ENCODE data around the gene PCOLCE2.
A peak's percentile ranks its signal among the peaks of the same experiment; 100 is the strongest.

The PCOLCE2 gene

DNA sequence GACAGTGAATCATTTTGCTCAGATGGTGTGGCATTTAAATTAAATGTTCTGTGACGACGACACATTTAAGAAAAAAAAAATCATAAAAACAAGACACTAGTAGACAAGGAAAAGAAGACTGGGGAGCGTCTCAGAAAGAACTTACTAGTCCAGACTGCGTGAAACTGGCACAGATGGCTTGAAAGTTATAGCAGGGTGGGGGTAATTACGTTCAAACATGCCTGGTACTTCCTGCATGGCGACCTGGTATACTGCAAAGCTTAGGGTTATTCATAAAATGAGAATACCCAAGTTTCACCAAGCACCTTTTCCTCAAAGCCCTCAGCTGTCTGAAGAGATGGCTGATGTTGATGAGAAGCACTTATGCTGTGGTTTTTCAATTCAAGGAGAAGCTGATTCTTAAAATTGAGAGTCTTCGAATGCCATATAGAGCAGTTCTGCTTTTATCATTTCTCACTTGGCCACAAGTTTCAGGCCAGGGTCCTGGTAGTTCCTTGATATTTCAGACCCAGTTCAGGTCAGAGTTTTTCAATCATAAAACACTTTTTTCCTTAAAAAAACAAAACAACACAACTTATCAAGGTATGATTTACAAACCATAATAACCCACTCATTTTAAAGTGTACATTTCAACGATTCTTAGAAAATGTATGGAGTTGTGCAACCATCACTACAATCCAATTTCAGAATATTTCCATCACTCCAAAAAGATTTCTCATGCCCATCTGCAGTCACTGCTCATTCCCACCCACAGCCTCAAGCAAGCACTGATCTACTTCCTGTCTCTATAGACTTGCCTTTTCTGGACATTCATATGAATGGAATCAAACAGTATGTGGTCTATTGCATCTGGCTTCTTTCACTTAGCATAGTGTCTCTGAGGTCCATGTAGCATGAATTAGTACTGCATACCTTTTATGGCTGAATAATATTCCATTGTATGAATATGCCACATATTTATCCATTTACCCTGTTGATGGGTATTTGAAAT lies 24.7 kb downstream of the PCOLCE2 start:
- no peak for DNase-seq

DNA sequence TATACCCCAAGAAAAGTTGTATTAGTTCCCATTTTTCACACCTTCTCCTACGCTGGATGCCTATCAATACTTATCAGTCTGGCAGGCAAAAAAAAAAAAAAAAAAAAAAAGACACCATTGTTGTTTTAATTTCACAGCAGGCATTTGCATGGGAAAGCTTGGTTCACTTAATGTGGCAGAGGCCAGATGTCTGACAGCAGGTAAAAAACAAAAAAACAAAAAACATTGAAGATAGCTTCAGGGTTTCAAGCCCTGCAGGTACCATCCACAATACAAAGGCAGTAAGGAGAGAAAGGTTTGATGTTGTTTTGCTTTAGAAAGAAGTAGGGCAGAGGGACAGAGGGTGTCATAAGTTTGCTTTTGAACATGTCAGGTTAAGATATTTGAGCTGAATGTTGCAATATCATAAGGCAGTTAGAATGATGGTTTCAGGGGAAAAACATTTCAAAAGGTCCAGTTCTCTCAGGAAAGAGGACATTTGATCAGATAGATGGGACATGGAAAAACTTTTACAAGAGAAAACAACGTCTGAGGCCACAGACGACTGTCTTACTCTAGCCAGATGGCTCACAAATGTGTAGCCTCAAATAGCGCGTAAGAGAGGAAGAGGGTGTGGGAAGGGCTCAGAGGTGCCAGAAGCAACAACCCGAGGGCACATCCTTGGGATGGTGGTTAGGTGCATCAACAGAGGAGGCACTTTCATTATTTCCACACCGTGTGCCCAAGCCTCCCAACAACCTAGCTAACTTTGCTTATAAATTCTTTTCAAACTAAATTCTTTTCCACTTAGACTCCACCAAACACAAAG lies 25.7 kb downstream of the PCOLCE2 start:
- DNase-seq: no peak

DNA sequence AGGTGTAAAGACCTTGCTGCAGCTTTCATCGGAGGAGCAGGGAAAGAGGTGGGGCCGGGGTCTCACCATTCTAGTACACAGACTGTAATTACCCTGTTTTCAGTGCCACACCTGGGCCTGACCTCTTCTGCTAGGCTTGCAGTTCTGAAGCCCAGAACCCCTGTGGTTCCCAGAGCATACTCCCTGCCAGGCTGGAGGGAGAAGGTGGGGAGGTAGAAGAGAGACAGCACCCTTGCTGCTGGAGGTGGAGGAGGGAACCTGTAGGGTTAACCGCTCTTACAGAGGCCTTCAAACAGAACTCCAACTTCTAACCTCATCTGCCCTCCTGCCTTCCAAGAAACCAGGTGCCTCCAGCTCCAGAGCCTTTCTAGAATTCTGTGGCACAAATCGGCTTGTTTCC lies 27.0 kb downstream of the PCOLCE2 start:
- no peak for DNase-seq

DNA sequence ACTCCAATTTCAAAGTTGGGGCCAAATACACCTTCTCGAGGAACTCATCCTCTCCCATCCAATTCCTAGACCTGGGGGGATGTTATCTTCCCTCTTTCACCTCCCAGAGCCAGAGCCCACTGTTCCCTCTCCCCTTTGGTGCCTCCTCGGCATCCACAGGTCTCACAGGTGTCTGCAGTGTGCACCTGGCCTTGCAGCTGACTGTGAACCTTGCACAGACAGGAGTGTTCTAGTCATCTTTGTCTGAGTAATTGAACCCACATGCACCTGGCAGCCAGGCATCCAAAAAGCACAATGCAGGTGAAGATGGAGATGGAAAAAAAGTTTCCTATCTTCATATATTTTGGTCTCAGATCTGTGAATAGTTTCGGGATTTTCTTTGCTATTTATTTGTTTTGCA lies 30.8 kb downstream of the PCOLCE2 start:
- DNase-seq: peak; percentile 38

DNA sequence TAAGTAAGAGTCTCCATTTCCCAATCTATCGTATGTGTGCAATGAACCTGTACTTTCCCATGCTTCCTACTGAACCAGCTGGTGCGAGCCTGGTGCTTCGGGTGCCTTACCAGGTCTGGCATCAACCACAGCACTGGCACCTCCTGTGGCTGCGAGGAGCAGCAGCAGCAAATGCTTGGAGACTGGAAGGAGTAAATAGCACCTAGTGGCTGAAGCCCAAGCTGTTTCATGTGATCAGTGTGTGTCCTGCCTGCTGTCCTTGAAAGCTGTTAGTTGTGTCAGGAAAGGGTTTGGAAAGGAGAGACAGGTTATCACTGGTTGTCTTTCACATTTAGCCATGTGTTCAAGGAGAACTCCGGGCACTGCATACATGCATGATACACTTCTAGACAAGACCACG lies 31.8 kb downstream of the PCOLCE2 start:
- DNase-seq: no peak

DNA sequence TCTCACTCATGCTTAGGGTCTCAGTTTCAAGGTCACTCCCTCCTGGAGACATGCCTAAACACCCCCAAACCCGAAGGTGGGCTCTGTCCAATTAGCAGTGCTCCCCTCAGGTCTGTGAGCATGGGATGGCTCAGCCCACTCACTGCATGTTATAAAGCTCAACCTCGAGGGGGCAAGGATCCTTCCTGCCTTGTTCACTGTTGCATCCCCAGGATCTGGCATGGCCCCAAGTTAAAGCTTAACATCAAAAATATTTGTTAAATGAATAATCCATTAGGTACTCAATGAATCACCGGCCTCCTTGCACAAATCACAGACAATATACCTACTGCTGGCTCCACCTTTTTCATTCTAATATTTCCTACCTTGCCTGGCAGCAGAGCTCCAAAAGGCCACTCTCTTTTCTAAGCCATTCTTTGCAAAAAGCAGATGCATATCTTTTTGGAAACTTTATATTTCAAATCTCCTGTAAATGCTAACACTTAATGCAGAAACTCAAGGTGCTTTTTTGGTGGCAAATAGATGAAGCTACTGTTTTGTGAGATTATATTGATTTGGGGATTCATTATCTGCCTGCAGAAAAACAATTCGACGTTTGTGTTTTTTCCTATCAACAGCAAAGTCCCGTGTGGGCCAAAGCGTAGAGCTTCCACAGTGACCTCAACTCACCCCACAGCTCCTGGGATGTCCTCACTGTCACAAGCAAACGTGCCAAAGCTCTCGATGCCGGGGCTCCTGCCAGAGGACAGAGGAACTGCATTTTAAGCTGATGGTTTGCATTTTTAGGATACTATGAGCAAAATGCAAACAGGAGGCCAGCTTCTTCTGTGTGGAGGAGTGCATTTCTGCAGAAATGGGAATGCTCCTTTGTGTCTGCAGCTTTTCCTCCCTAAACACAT lies 35.4 kb downstream of the PCOLCE2 start:
- no peak for DNase-seq

DNA sequence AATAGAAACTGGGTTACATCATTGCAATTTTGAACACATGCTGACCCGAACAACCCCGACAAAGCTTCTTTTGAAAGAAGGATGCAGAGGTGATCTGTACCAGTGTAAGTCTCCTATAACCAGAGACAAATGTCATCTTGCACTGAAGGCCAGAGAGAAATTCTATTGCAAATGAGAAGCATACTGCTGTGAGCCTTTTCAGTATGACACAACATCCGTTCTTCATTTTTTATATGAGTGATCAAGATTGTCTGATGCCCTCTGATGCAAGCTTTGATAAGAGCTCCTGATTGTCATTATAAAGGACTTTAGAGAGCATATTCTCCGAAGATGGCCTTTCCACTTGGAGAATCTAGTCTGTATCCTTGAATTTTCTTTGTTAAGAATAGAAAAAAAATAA lies 36.9 kb downstream of the PCOLCE2 start:
- no peak for DNase-seq

DNA sequence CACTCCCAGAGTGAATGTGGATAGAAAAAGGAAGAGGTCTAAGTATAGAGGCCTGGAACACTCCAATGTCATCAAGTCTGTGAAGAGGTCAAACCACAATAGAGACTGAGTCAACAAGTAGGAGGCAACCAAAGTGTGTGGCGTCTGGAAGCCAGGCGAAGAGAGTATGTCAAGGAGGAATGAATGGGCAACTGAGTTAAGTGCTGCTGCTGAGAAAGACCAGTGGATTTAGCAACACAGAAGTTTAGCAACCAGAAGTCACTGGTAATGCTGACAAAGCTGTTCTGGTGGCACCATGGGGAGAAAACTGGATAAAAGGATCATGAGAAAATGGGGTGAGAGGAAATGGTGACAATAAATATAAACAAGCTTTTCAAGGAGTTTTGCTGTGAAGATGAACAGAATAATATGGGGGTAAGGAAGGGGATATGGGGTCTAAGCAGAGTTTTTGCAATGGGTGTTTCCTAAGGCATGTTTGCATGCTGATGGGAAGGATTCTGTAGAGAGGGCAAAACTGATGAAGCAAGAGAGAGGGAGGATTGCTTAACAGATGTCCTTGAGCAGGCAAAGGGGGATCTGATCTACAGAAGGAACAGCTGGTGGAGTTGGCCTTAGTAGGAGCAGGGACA lies 38.4 kb downstream of the PCOLCE2 start:
- DNase-seq: no peak

DNA sequence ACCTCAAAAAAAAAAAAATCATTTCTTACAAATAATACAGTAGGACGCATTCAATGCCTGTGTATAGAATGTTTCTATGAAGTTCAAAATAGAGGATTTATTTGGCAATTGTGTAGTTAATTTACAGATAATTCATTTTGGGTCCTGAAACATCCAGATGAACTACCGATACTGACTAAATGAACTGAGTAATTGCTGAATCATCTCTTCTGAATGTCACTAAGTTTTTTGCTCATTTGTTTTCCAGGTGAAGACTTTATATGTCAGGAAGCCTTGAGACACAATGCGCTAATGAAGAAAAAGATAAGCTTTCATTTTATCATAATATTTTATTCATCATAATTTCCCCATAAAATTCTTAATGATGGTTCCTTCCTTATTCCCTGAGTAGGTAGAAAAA lies 39.7 kb downstream of the PCOLCE2 start:
- DNase-seq: no peak

DNA sequence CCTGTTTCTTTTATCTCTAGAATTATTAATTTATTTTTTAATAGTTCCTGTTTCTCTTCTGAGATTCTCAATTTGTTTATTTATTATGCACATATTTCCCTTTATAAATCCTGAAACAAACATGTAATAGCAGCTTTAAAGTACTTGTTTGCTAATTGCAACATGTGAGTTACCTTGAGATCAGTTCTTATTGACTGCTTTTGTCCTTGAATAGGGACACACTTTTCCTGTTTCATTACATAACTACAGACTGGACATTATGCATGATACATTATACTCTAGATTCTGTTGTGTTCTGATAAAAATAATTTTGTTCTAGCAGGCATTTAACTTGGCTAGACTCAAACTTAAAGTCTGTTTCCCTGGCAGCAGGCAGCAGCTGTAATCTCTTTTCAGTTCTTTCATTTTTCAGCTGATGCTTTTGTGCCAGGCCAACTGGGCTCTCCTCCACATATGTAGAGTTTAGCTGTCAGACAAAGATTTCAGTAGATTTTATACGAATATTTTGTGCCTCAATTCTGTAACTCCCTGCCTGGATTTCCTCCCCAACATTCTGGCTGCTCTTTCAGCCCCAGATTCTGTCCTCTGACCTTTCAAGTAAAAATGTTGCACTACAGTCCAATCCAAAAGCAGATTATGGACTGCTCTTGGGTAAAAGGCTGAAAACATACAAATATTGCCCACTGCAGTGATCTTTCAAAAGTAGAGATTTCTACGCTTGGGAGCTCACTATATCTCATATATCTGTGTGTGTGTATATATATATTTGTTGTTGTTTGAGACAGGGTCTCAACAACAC lies 41.9 kb downstream of the PCOLCE2 start:
- DNase-seq: no peak

DNA sequence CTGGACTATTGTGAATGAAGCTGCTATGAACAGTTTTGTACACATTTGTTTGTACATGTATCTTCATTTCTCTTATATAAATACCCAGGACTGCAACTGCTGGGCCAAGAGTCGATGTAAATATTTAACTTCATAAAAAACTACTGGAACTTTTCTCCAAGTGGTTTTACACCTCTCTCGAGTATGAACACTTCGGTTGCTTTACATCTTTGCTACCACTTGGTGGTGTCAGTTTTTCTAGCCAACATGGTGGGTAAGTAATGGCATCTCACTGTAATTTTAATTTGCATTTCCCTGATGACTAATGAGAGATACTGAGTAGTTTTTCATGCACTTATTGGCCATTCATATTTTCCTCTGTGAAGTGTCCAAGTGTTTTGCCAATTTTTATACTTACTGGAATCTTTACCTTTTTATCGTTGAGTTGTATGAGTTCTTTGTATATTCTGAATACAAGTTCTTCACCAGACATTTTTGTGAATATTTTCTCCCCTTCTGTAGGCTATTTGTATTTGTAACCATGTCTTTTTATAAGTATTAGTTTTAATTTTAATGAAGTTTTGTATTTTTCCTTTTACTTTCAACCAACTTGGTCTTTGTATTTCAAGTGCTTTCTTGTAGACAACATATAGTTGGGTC lies 44.4 kb downstream of the PCOLCE2 start:
- DNase-seq: no peak

DNA sequence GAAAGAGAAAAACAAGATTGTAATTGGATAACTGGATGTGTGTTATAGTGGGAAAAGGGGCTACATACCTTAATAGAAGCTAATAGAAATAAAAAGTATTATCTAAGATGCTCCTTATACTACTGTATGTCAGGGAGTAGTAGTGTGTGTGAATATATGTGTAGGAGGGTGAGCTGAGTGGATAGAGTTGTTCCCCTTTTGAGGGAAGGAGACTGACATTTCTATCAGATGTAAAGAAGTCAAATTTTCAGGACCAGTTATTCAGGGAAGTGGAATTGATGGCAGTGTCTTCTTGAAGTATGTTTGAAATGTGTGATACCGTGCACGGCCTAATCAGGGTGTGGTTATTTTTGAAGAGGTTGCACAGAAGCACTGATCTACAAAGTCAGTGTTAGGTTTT lies 49.1 kb downstream of the PCOLCE2 start:
- no peak for DNase-seq

DNA sequence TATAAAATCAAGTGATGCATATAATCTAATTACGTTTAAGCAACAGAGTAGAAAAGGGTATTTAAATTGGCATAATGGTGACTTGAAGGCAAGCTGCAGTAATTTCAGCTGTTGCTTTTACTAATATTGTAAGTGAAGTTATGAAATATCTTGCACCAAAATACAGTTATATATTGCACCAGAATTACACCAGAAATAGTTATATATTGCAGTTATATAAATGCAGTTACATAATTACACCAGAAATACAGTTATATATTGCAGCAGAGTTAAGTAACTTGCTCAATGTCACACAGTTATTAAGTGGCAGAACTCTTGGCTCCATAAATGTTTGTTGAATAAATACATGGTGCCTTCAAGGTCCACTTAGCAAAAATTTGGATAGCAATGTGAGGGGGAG lies 51.4 kb downstream of the PCOLCE2 start:
- DNase-seq: no peak

DNA sequence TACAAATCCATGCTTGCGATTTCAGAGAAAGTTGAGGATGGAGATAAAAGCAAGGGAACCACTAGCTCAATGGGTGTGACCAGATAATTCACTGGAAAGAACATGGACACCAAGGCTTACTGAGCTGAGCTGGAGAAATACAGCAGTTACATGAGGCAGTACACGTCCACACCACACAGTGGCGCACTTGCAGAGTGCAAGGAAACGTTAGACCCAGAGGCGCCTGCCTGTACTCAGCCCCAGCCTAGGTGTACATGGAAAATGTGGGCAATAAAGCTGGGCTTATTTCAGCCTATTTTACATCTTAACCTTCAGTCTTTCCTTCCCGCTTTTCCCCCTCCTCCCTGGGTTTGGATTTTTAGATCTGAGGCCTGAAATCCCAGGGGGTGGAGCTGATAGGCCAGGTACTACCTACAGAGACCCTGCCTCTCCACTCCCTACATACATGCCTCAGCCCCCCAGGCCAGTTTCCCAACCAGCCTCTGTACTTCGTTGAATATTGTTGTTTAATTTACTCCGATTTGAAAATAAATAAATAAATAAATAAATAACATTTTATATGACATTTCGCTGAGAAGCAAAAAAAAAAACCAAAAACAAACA lies 60.1 kb downstream of the PCOLCE2 start:
- DNase-seq: peak; percentile 64

DNA sequence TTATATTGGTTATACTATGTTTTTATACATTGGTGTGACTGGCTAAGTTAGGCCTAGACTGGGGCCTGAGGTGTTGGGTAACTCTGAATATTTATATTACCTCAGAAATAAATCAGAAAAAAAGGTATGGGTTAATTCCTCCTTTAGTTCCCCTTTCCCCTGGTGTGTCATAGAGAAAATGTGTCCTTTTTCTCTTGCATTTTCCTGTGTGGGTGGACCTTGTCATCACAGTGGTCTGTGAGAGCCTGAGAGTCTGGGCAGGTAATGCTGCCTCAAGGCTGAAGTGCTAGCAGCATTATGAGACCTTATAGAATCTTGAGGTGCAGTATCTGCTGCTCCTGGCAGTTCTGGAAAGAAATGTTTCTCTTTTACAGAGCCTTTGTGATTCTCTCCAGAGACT lies 69.7 kb downstream of the PCOLCE2 start:
- no peak for DNase-seq

DNA sequence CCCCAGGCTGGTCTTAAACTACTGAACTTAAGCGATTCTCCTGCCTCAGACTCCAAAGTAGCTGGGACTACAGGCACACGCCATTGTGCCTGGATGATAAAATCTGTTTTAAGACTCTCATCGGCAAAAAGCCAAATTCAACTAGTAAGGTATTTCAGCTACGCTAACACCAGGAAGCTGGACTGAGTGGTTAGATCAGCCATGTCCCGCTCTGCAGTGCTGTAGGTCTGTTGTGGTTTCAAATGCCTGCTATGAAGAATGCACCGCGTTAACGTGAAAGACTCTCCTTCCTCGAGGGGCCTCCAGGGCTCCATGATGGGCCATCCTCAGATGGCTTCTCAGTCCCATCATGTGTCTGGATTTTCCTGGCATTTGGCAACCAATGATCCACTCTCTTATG lies 70.2 kb downstream of the PCOLCE2 start:
- no peak for DNase-seq

DNA sequence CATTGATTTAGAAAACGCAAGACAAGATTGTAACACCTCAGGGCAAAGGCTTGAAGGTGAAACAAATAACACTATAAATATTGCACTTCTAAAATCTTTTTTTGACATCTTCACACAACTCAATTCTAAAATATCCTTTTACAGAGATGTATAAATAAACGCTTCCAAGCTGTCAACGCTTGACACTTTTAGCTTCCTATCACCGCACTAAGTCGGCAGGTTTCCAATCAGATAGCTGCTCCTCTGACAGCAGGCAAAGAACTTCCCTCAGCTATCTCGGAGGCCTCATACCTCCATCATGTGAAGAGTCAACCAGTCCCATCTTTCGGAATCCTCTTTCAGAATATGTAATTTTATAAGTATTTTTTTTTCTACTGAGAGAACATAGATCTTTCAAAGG lies 71.0 kb downstream of the PCOLCE2 start:
- DNase-seq: no peak

DNA sequence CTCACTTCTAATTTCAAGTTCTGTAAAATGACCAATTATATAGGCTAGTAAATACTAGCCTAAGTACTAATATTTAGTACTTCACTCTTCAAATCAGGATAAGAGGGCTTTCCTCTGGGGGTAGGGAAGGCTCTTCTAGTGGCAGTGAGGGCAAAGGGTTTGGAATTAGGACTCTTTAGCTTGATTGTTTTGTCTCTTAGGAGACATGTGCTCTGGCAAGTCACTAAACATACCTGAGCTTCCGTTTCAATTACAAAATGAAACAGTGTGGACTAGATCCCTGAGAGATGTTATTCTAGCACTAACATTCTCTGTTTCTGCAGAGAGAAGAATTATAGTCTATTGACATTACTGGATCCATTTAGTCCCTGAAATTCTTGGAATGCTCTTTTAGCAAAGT lies 71.5 kb downstream of the PCOLCE2 start:
- no peak for DNase-seq

DNA sequence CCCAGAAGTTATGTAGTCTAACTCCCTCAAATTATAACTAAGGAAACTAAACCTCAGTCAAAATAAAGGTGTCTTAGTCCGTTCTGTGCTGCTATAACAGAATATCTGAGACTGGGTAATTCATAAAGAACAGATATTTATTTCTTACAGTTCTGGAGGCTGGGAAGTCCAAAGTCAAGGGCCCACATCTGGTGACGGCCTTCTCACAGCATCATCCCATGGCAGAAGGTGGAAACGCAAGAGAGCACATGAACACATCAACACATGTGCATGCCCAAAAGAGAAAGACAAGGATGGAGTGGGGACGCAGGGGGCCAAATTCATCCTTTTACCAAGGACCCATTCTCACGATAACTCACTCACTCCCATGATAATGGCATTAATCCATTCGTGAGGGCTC lies 73.1 kb downstream of the PCOLCE2 start:
- DNase-seq: no peak

DNA sequence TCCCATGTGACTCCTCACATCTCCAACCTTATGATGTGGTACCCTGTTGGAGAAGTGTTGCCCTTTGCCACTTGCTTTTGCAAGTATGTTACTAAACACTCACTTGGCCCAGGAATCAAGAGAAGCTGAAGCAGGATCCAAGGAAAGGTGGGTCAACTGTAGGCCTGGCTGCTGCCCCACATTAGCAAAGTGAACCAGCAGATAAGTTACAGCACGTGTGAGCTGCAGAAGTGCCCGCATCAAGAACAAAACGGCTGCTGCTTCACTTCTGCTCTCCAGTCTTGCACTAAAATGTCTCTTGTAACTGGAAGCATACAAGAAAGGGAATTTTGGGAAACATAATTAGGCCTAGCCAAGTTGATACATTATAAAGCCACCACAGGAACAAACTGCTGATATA lies 79.6 kb downstream of the PCOLCE2 start:
- no peak for DNase-seq

Measured in NCI-H345 (cell line).